Amniotic epithelial cell (primary cell): Measurements from ENCODE around the gene DCAF8L2.
"Not testable (repeated sequence)": the region's sequence is repeated elsewhere in the genome, so short reads cannot be mapped to it uniquely, and the experiment has no call there.

ENCODE experiments used
- DNase-seq: peaks from one replicate; pipeline ENCODE4 v3.0.0-alpha.2; 2010; ENCODE audit warnings: low read depth

Gene DCAF8L2

GRCh38 chrX:27679281-27679680 lies 89.1 kb downstream of the DCAF8L2 start:
- DNase-seq: no peak

GRCh38 chrX:27680726-27681125 lies 90.6 kb downstream of the DCAF8L2 start:
- peak; percentile 7 for DNase-seq

DNA sequence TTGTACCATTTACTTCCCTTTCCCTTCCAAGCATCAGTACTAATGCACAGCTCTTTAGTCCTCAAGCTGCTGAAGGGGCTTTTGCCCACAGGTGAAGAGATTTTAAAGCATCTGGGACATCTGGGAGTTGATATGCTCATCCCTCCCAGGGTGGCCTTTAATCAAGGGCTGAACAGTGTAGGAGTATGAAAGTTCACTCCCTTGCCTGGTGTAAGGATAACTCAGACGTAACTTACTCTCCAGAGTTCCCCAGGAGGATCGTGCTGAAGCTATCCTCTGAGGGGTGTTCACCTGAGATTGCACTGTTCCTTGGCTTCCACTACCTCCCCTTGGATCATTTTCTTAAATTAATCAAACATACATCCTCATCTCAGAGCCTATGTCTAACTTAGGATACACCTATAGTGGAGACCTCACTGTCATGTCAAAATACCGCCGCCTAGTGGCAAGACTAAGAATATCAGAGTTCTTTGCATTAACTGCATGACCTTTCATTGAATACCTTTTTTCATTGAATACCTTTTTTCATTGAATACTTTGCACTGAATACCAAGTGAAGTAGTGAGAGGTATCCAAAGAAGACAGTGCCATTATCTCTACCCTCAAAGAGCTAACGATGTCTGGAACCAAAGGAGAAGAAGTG lies 93.5 kb downstream of the DCAF8L2 start:
- DNase-seq: peak; percentile 8

DNA sequence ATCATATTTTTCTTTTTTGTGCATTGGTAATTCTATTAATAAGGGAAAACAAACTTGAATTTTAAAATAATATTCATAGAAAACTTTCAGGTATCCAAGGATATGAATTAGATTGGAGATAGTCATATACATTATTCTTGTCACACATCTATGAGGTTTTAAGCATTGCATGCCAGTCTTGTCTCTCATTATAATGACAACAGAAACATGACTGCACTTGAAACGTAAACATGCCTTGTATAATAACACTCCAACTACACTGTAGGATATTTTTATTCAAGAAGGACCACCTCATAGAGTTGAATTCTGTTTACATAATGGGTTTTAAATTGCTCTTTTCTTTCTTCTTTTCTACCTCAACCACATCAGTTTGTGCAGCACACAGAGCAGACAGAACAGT lies 104.5 kb downstream of the DCAF8L2 start:
- no peak for DNase-seq

GRCh38 chrX:27706526-27706925 lies 116.4 kb downstream of the DCAF8L2 start:
- no peak for DNase-seq

- DNase-seq: no peak
These were observed 125.5 kb downstream of the DCAF8L2 start for GRCh38 chrX:27715610-27716009.

DNA sequence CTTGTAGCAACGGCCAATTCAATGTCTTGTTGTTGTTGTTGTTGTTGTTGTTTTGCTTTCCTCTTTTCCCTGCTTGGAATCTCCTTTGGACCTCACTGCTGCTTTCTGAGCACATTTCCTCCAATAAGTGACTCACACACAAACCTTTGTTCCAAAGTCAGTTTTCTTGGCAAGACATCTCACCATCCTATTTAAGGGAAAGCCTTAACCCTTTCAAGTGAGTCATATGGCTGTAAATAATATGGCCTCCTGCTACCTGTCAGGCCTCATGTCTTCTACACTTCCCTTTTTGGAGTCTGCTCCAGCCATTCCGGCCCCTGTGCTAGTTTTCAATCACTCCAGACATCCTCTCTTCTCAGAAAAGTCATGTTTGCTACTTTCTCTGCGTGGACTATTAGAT lies 138.1 kb downstream of the DCAF8L2 start:
- DNase-seq: peak; percentile 2

GRCh38 chrX:27731962-27732361 lies 141.8 kb downstream of the DCAF8L2 start:
- no peak for DNase-seq

- DNase-seq: no peak
These were observed 145.8 kb downstream of the DCAF8L2 start for GRCh38 chrX:27735914-27736313.

DNA sequence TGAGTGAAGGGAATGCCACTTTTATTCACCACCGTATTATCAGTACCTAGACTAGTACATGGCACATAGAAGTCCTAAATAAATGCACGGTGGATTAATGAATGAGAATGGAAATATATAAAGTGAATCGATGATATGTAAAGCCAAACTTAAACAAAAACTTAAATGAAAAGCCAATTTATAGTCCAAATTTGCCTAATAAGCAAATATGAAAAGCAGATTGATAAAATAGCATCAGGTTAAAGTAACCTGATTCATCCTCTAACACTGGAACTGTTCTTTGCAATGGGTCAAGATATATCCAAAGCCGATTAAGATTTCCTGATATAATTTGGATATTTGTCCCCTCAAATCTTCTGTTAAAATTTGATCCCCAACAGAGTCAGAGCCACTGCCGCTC lies 150.8 kb downstream of the DCAF8L2 start:
- DNase-seq: no peak

GRCh38 chrX:27743521-27743920 lies 153.4 kb downstream of the DCAF8L2 start:
- not testable (repeated sequence) for DNase-seq

DNA sequence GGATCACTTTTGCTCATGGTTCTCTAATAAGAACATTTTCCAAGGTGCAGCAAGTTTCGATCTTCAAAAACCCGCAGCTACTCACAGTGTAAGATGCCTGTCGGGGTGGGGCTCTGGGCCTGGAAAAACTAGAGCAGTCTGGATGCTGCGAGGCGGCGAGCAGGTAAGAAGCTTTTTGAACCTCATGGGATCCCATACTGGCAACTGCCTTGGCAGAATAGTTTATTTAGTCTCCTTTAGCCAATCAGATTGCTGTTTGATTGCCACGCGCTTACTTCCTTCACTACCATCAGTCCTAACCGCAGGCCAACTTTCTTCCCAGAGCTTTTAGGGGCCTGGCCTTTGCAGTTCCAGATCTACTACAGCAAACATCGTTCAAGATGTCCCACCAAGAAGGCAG lies 156.4 kb downstream of the DCAF8L2 start:
- no peak for DNase-seq

- DNase-seq: not testable (repeated sequence)
These were observed 160.2 kb downstream of the DCAF8L2 start for GRCh38 chrX:27750298-27750697.

GRCh38 chrX:27751976-27752375 lies 161.8 kb downstream of the DCAF8L2 start:
- DNase-seq: no peak

DNA sequence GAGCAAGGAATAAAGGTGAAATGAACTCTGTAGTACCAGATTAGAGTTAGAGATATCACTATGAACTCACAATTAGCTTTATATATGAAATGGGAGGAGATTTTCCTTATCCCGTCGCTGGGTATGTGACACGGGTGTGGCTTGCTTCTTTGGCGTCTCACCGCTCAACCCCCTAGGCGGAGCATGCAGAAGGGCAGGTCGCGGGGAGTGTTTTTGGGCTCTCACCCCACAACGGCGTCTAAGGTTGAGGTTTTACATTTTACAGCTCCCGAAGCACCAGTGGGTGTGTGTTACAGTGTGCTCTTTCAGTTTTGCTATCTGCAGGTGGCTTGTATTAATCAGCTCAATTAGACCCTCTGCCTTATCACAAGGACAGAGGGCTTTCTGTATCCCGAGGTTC lies 175.6 kb downstream of the DCAF8L2 start:
- DNase-seq: no peak

GRCh38 chrX:27767387-27767786 lies 177.2 kb downstream of the DCAF8L2 start:
- peak; percentile 10 for DNase-seq

DNA sequence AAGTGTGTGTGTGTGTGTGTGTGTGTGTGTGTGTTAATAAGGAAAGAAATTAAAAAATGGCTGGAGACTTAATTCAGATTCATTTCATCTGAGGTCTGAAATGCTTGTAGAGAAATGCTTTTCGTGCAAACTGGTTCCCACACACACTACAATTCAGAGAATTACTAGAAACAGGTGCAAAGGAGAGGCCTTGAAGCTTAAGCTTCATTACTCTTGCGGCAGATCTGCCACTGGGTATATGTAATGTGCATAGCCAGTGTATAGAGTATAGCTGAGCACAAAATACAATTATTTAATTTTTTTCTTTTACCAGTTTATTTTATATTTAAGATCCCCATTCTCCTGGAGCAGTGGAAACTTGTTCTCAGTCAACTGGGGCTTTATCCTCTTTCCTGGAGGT lies 185.8 kb downstream of the DCAF8L2 start:
- DNase-seq: no peak

- DNase-seq: no peak
These were observed 206.6 kb downstream of the DCAF8L2 start for GRCh38 chrX:27796640-27797257.

GRCh38 chrX:27797575-27797974 lies 207.4 kb downstream of the DCAF8L2 start:
- DNase-seq: no peak
